ENCODE measurements around the gene PPP1R18. TPM values are rescaled to one million over a fixed set of nuclear protein-coding genes. Genes with fewer than 3 reads are reported as not detected.

Gene PPP1R18
- total and polyA plus RNA-seq, 12 donors: 6.4 to 120 (median 41.2) TPM

GRCh38 chr6:30683183-30683979 lies 3.1 kb downstream of the PPP1R18 start:
- intact Hi-C loops (cut with DNase I): no loop called here
- WGBS, 4 donors: 30 to 57% (median 44%) methylated on average over 7 of the region's 7 CpGs
- Histone ChIP-seq H3K4me1 (replicated peaks in 1 of 2) (peaks cover 53 to 85% of the 10 kb centered on the region in 2 donors), H3K4me3 (peak overlapping the region in 1 of 4 donors; percentile 72), H3K27me3 (no peaks in the 10 kb centered on the region), H3K27ac (peak overlapping the region; percentile 67 to 98 (median 92)), H3K36me3 (replicated peaks in 1 of 2) (peaks cover 0 to 6% of the 10 kb centered on the region in 2 donors), H3K9me3 (replicated peaks in 1 of 3) (no peaks in the 10 kb centered on the region)
- TF ChIP-seq CTCF (IDR thresholded peaks at IDR 0.05) (no peak), POLR2A (IDR thresholded peaks at IDR 0.05) (no peak)
- DNase-seq: no peak

GRCh38 chr6:30682143-30683117 lies 4.0 kb downstream of the PPP1R18 start:
- intact Hi-C loops (cut with DNase I): no loop called here
- H3K27ac ChIP-seq: peak overlapping the region; percentile 67 to 98 (median 92)
- no peak for TF ChIP-seq CTCF (IDR thresholded peaks at IDR 0.05)
- peak in 1 of 2 donors; percentile 86 for TF ChIP-seq POLR2A (IDR thresholded peaks at IDR 0.05)
- peaks cover 0 to 15% of the 10 kb centered on the region in 2 donors for H3K36me3 ChIP-seq (replicated peaks in 1 of 2)
- WGBS, 4 donors: 11 to 25% (median 21%) methylated on average over 5 to 11 of the region's 11 CpGs
- H3K4me3 ChIP-seq: peak overlapping the region in 1 of 4 donors; percentile 72
- H3K4me1 ChIP-seq (replicated peaks in 1 of 2): peaks cover 46 to 76% of the 10 kb centered on the region in 2 donors
- no peaks in the 10 kb centered on the region for H3K27me3 ChIP-seq
- H3K9me3 ChIP-seq (replicated peaks in 1 of 3): no peaks in the 10 kb centered on the region
- peak; percentile 76 to 93 (median 88) for DNase-seq

DNA sequence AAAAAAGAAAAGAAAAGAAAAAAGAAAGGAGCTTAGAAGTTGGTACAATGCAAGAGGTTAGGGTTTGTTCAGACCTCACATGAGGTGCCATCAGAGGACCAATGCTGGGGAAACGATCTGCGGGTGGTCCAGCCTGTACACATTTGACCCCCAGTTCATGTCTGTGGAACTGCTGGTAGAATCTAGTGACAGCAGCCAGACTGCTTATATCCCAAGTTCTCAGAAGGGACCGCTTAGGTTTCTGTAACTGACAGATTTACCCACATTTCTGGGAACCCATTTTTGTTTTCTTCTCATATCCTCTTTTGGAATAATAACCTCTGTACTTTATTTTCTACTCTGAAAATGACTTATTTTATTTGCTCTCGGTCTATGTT lies 4.7 kb downstream of the PPP1R18 start:
- Histone ChIP-seq H3K27me3 (no peaks in the 10 kb centered on the region), H3K9me3 (replicated peaks in 1 of 3) (no peaks in the 10 kb centered on the region), H3K36me3 (replicated peaks in 1 of 2) (peaks cover 0 to 22% of the 10 kb centered on the region in 2 donors), H3K4me3 (peak overlapping the region in 1 of 4 donors; percentile 72), H3K4me1 (replicated peaks in 1 of 2) (peaks cover 46 to 76% of the 10 kb centered on the region in 2 donors), H3K27ac (peak overlapping the region; percentile 67 to 98 (median 92))
- 30 to 45% (median 34%) methylated on average over 4 of the region's 4 CpGs for WGBS, 4 donors
- DNase-seq: no peak
- intact Hi-C loops (cut with DNase I): loop anchor here in 1 of 2 donors (2.0 kb wide), 1 partner anchor 41 kb away; no protein-coding TSS in a partner anchor
- TF ChIP-seq POLR2A (IDR thresholded peaks at IDR 0.05): no peak
- TF ChIP-seq CTCF (IDR thresholded peaks at IDR 0.05): no peak
